Measurements from ENCODE around the gene PCED1A. TPM values are rescaled to one million over a fixed set of nuclear protein-coding genes. Genes with fewer than 3 reads are reported as not detected.

Gene PCED1A
- total and polyA plus RNA-seq, 8 donors = 12.1 to 110 (median 15.6) TPM

- ATAC-seq (no peak), FAIRE-seq (no peak), DNase-seq (no peak)
- no peak for TF ChIP-seq CTCF (IDR thresholded peaks at IDR 0.05)
- WGBS, 2 donors = 89 to 90% methylated on average over 3 of the region's 3 CpGs
- intact Hi-C loops (cut with DNase I) = no loop called here
- Histone ChIP-seq H3K27ac (no peak overlapping the region), H3K4me3 (no peak overlapping the region), H3K4me1 (no peaks in the 10 kb centered on the region), H3K9me3 (no peaks in the 10 kb centered on the region), H3K36me3 (no peaks in the 10 kb centered on the region), H3K27me3 (no peaks in the 10 kb centered on the region)
These were observed 47.3 kb upstream of the PCED1A start for GRCh38 chr20:2887715-2888114.

GRCh38 chr20:2883726-2884637 is 43.5 kb upstream of the PCED1A start:
- DNase-seq (no peak), ATAC-seq (no peak), FAIRE-seq (no peak)
- no peak overlapping the region for H3K4me3 ChIP-seq
- H3K4me1 ChIP-seq = no peaks in the 10 kb centered on the region
- H3K27me3 ChIP-seq = no peaks in the 10 kb centered on the region
- intact Hi-C loops (cut with DNase I) = no loop called here
- no peaks in the 10 kb centered on the region for H3K36me3 ChIP-seq
- no peak for TF ChIP-seq CTCF (IDR thresholded peaks at IDR 0.05)
- H3K27ac ChIP-seq = no peak overlapping the region
- WGBS, 2 donors = 68 to 73% methylated on average over 3 of the region's 3 CpGs
- H3K9me3 ChIP-seq = no peaks in the 10 kb centered on the region

GRCh38 chr20:2880650-2881049 is 40.2 kb upstream of the PCED1A start:
- DNase-seq (no peak), ATAC-seq (no peak), FAIRE-seq (no peak)
- Histone ChIP-seq H3K4me3 (no peak overlapping the region), H3K27ac (no peak overlapping the region), H3K27me3 (no peaks in the 10 kb centered on the region), H3K4me1 (no peaks in the 10 kb centered on the region), H3K9me3 (no peaks in the 10 kb centered on the region), H3K36me3 (no peaks in the 10 kb centered on the region)
- intact Hi-C loops (cut with DNase I) = no loop called here
- TF ChIP-seq CTCF (IDR thresholded peaks at IDR 0.05) = no peak
- WGBS, 2 donors = 85 to 93% methylated on average over 7 of the region's 7 CpGs

- TF ChIP-seq CTCF (IDR thresholded peaks at IDR 0.05) = no peak
- Histone ChIP-seq H3K36me3 (no peaks in the 10 kb centered on the region), H3K4me3 (no peak overlapping the region), H3K27me3 (no peaks in the 10 kb centered on the region), H3K9me3 (no peaks in the 10 kb centered on the region), H3K4me1 (peaks cover 0 to 9% (median 4%) of the 10 kb centered on the region in 3 donors), H3K27ac (no peak overlapping the region)
- intact Hi-C loops (cut with DNase I) = no loop called here
- FAIRE-seq (no peak), DNase-seq (no peak), ATAC-seq (peak in 2 of 4 donors; percentile 26 to 30)
- 86 to 88% methylated on average over 3 of the region's 3 CpGs for WGBS, 2 donors
These were observed 38.7 kb upstream of the PCED1A start for GRCh38 chr20:2879146-2879545.

GRCh38 chr20:2878515-2878914 is 38.1 kb upstream of the PCED1A start:
- no peak overlapping the region for H3K4me3 ChIP-seq
- TF ChIP-seq CTCF (IDR thresholded peaks at IDR 0.05) = no peak
- no peak for FAIRE-seq
- no peaks in the 10 kb centered on the region for H3K27me3 ChIP-seq
- intact Hi-C loops (cut with DNase I) = no loop called here
- H3K9me3 ChIP-seq = no peaks in the 10 kb centered on the region
- peaks cover 0 to 9% (median 4%) of the 10 kb centered on the region in 3 donors for H3K4me1 ChIP-seq
- 94 to 100% methylated on average over 1 of the region's 1 CpG for WGBS, 2 donors
- no peak overlapping the region for H3K27ac ChIP-seq
- no peak for ATAC-seq
- H3K36me3 ChIP-seq = no peaks in the 10 kb centered on the region
- no peak for DNase-seq
